Measurements from ENCODE around the gene ELMO3. TPM values are rescaled to one million over a fixed set of nuclear protein-coding genes. Genes with fewer than 3 reads are reported as not detected.

ELMO3 gene
- total and polyA plus RNA-seq, 2 donors (not counting 1 experiment from before 2014, with no cell fraction given) = 0.33 to 0.36 TPM

GRCh38 chr16:67201411-67202345, 2.7 kb downstream of the ELMO3 start:
- TF ChIP-seq CTCF (conservative IDR thresholded peaks at IDR 0.05 in 1 of 2, IDR thresholded peaks at IDR 0.05 in 1 of 2; ENCODE audit: low read depth in 1 of 2, low read length in 2 of 2) = no peak
- TF ChIP-seq EZH2 (IDR thresholded peaks at IDR 0.05; ENCODE audit: low read length, missing control alignments) = no peak
- Histone ChIP-seq H3K79me2 (ENCODE audit: control insufficient read depth, insufficient read depth, low read length) (no peaks in the 10 kb centered on the region), H3K36me3 (ENCODE audit: control insufficient read depth, insufficient read depth, low read length) (peaks cover 36% of the 10 kb centered on the region), H3K9ac (ENCODE audit: insufficient read depth, low read length) (no peak overlapping the region), H4K20me1 (ENCODE audit: control insufficient read depth, extremely low read depth, insufficient read depth, low read length) (no peaks in the 10 kb centered on the region), H3K27ac (ENCODE audit: insufficient read depth, low read length) (no peak overlapping the region), H3K9me3 (ENCODE audit: control insufficient read depth, insufficient read depth, low read depth, low read length) (no peaks in the 10 kb centered on the region), H3K4me3 (replicated peaks in 1 of 4; ENCODE audit: control extremely low read depth in 1 of 4, insufficient read depth in 1 of 4, low read depth in 3 of 4, low read length in 4 of 4) (no peak overlapping the region), H2AFZ (ENCODE audit: low read length) (no peak overlapping the region), H3K4me2 (ENCODE audit: extremely low read depth, insufficient read depth, low read length) (no peak overlapping the region), H3K27me3 (ENCODE audit: control insufficient read depth, insufficient read depth, low read length) (no peaks in the 10 kb centered on the region), H3K4me1 (ENCODE audit: control insufficient read depth, extremely low read depth, insufficient read depth, low read length) (no peaks in the 10 kb centered on the region)
- no peak for DNase-seq (ENCODE audit: low read depth in 2 of 2)

- H3K36me3 ChIP-seq (ENCODE audit: control insufficient read depth, insufficient read depth, low read length) = peaks cover 36% of the 10 kb centered on the region
- no peak overlapping the region for H2AFZ ChIP-seq (ENCODE audit: low read length)
- no peak for TF ChIP-seq CTCF (conservative IDR thresholded peaks at IDR 0.05 in 1 of 2, IDR thresholded peaks at IDR 0.05 in 1 of 2; ENCODE audit: low read depth in 1 of 2, low read length in 2 of 2)
- TF ChIP-seq EZH2 (IDR thresholded peaks at IDR 0.05; ENCODE audit: low read length, missing control alignments) = no peak
- H3K79me2 ChIP-seq (ENCODE audit: control insufficient read depth, insufficient read depth, low read length) = no peaks in the 10 kb centered on the region
- H3K4me2 ChIP-seq (ENCODE audit: extremely low read depth, insufficient read depth, low read length) = no peak overlapping the region
- no peak overlapping the region for H3K4me3 ChIP-seq (replicated peaks in 1 of 4; ENCODE audit: control extremely low read depth in 1 of 4, insufficient read depth in 1 of 4, low read depth in 3 of 4, low read length in 4 of 4)
- H3K4me1 ChIP-seq (ENCODE audit: control insufficient read depth, extremely low read depth, insufficient read depth, low read length) = peaks cover 3% of the 10 kb centered on the region
- no peak overlapping the region for H3K27ac ChIP-seq (ENCODE audit: insufficient read depth, low read length)
- no peak for DNase-seq (ENCODE audit: low read depth in 2 of 2)
- no peaks in the 10 kb centered on the region for H4K20me1 ChIP-seq (ENCODE audit: control insufficient read depth, extremely low read depth, insufficient read depth, low read length)
- no peaks in the 10 kb centered on the region for H3K9me3 ChIP-seq (ENCODE audit: control insufficient read depth, insufficient read depth, low read depth, low read length)
- no peaks in the 10 kb centered on the region for H3K27me3 ChIP-seq (ENCODE audit: control insufficient read depth, insufficient read depth, low read length)
- no peak overlapping the region for H3K9ac ChIP-seq (ENCODE audit: insufficient read depth, low read length)
Measured at GRCh38 chr16:67202426-67202825, 3.5 kb downstream of the ELMO3 start.

GRCh38 chr16:67202956-67203493, 4.1 kb downstream of the ELMO3 start:
- no peaks in the 10 kb centered on the region for H4K20me1 ChIP-seq (ENCODE audit: control insufficient read depth, extremely low read depth, insufficient read depth, low read length)
- TF ChIP-seq CTCF (conservative IDR thresholded peaks at IDR 0.05 in 1 of 2, IDR thresholded peaks at IDR 0.05 in 1 of 2; ENCODE audit: low read depth in 1 of 2, low read length in 2 of 2) = no peak
- no peak for TF ChIP-seq EZH2 (IDR thresholded peaks at IDR 0.05; ENCODE audit: low read length, missing control alignments)
- no peaks in the 10 kb centered on the region for H3K27me3 ChIP-seq (ENCODE audit: control insufficient read depth, insufficient read depth, low read length)
- no peak overlapping the region for H3K4me3 ChIP-seq (replicated peaks in 1 of 4; ENCODE audit: control extremely low read depth in 1 of 4, insufficient read depth in 1 of 4, low read depth in 3 of 4, low read length in 4 of 4)
- DNase-seq (ENCODE audit: low read depth in 2 of 2) = no peak
- H2AFZ ChIP-seq (ENCODE audit: low read length) = no peak overlapping the region
- H3K36me3 ChIP-seq (ENCODE audit: control insufficient read depth, insufficient read depth, low read length) = peaks cover 33% of the 10 kb centered on the region
- H3K79me2 ChIP-seq (ENCODE audit: control insufficient read depth, insufficient read depth, low read length) = no peaks in the 10 kb centered on the region
- H3K4me2 ChIP-seq (ENCODE audit: extremely low read depth, insufficient read depth, low read length) = no peak overlapping the region
- H3K4me1 ChIP-seq (ENCODE audit: control insufficient read depth, extremely low read depth, insufficient read depth, low read length) = peaks cover 9% of the 10 kb centered on the region
- no peak overlapping the region for H3K9ac ChIP-seq (ENCODE audit: insufficient read depth, low read length)
- no peaks in the 10 kb centered on the region for H3K9me3 ChIP-seq (ENCODE audit: control insufficient read depth, insufficient read depth, low read depth, low read length)
- H3K27ac ChIP-seq (ENCODE audit: insufficient read depth, low read length) = no peak overlapping the region

Data from fibroblast of lung (primary cell).